GM10266 (cell line): ENCODE data around the gene VAPB.

ENCODE experiments used
- DNase-seq: peaks from one replicate; pipeline ENCODE4 v3.0.0; 2012; ENCODE audit errors: extremely low spot score
- TF ChIP-seq, protein P1 (sequence below): IDR thresholded peaks from 2 replicates; pipeline ENCODE4 v1.5.1; 2012; ENCODE audit warnings: mild to moderate bottlenecking, low read depth; ENCODE audit not compliant: control insufficient read depth, insufficient read depth; ENCODE audit errors: missing control alignments

VAPB gene

DNA sequence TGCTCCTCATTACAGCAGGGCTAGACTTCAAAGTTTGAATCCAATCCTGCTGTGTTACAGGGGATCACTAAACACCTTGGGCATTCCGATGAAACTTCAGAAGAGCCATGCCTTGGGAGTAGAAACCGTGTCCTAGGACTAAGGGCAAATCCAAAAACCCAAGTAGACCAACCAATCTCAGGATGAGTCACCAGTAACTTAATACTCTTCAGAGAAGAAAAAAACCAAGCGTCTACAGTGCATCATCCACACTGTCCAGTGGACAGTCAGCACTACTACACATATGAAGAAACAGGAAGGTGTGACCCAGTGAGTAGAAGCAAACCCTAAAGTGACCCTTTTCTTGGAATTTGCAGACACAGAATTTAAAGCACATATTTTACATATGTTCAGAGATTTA, 39.5 kb upstream of the VAPB start:
- TF ChIP-seq, protein P1, sequence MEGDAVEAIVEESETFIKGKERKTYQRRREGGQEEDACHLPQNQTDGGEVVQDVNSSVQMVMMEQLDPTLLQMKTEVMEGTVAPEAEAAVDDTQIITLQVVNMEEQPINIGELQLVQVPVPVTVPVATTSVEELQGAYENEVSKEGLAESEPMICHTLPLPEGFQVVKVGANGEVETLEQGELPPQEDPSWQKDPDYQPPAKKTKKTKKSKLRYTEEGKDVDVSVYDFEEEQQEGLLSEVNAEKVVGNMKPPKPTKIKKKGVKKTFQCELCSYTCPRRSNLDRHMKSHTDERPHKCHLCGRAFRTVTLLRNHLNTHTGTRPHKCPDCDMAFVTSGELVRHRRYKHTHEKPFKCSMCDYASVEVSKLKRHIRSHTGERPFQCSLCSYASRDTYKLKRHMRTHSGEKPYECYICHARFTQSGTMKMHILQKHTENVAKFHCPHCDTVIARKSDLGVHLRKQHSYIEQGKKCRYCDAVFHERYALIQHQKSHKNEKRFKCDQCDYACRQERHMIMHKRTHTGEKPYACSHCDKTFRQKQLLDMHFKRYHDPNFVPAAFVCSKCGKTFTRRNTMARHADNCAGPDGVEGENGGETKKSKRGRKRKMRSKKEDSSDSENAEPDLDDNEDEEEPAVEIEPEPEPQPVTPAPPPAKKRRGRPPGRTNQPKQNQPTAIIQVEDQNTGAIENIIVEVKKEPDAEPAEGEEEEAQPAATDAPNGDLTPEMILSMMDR, result no peak
- DNase-seq, result no peak

DNA sequence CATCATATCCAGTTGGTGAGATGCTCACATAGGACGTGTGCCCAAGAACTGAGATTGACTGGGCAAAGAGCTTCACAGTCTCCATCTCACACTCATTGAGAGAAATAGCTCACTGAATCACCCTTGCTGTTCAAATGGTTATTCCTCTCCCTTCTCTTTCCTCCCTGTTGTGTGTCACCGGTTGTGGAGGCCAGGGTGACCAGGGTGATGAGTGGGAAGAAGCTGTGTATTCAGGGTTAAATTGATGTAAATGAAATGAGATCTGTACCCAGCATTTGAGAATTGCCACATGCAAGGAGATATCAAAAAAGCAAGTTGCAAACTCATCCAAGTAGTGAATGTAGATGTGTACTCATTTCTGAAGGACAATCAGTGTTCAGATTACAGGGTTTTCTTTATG, 36.6 kb upstream of the VAPB start:
- no peak for DNase-seq
- TF ChIP-seq, protein P1, result no peak

DNA sequence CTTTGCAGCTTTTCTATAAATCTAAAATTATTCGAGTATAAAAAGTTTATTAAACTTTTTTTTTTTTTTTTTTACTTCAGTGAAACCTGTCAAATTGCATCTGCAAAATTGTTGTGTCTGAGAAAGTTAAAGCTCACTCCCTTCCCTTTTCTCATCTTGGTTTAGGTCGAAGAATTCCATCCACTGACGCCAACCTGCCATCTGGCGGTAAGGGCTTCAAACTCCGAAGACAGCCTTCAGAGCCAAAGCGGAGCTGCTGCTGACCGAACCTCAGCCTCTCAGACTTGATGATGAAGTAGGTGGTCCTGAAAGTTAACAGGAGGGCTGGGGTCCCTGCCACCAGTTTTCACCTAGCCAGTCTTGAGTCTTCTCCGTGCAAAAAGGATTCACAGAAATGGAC, 29.6 kb upstream of the VAPB start:
- DNase-seq, result no peak
- TF ChIP-seq, protein P1, result no peak

DNA sequence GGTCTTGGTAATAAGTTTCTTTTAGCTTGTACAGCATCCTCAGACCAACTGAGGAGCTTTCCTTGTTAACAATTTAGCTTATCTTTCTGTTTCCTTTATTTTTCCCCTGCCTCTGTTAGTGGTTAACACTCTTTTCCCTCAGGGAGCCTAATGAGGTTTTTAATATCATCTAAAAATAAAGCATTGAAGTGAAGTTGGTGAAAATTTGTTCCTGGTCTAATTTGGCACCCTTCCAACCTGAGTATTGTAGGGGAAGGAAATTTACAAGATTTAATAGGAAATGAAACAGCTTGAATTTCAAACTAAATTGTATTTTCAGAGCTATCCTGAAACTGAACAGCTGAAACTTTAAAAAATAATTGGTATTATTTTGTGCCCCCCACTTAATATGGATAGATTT, 28.1 kb upstream of the VAPB start:
- TF ChIP-seq, protein P1, result no peak

DNA sequence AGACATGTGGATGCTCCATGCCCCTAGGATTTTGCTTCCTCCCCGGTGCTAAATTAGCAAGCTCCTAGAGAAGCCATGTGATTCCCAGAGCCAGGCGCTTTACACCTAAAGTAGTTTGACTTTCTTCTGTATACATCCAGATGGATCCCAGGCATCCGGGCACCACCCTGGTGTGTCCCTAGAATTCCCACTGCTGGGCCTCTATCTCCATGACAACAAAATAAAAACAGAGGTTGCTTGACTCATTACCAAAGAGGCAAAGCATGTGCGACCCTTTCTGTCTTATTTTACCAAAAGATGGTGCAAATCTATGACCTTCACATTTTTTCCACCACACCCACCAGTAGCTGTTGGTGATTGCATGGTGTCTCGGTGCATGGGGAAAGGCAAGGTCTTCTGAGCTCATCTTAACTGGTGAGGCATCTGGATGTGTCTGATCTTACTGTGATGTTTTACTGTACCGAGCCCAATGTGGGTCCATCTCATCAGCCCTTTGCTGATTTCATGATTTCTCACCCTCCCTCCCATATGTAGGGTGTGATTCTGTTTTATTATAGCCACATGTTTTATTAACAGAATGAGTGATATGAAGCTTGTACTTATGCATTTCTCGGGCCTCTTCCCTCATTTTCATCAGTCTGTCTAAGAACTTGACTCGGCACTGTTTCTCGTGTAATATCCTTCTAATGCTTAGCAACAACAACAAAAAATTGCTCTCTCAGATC, 27.4 kb upstream of the VAPB start:
- TF ChIP-seq, protein P1, result no peak
- no peak for DNase-seq

More for the DNA sequence above, 28.1 kb upstream of the VAPB start:
- no peak for DNase-seq

DNA sequence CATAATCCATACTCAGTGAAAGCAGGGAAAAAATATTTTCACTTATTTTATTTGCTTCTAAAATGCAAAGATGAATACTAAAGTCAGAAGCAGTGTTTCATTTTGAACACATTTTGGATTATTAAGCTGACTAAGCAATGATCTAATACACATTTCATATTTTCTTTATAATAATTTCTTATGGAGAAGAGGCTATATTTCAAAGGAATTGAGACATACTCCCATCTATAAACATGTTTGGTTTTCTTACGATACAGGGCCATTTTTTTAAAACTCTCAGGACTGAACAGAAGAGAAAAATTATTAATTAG, 26.9 kb upstream of the VAPB start:
- TF ChIP-seq, protein P1, result no peak
- no peak for DNase-seq

DNA sequence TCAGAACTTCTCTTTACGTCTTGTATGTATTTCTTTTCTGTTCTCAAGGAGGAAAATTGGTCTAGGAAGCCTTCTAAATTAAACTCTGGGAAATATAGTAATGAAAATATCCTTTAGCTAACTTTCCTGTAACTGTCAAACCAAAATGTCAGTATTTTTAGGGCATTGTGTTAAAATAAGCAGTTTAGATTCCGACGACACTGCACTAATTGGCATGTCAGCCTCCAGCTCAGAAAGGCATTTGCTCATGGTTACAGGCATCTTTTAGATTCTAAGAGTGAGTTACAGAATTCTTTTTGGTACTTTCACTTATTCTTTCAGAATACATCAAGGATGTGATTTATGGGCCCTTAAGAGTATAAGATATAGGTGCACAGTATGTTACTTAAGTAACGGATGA, 26.1 kb upstream of the VAPB start:
- TF ChIP-seq, protein P1, result no peak
- no peak for DNase-seq
